ENCODE results near the gene HUWE1. TPM values are rescaled to one million over a fixed set of nuclear protein-coding genes. Genes with fewer than 3 reads are reported as not detected.

Gene HUWE1
- total RNA-seq, 3 donors from 2014 or later = 99.7 to 122 (median 108) TPM

DNA sequence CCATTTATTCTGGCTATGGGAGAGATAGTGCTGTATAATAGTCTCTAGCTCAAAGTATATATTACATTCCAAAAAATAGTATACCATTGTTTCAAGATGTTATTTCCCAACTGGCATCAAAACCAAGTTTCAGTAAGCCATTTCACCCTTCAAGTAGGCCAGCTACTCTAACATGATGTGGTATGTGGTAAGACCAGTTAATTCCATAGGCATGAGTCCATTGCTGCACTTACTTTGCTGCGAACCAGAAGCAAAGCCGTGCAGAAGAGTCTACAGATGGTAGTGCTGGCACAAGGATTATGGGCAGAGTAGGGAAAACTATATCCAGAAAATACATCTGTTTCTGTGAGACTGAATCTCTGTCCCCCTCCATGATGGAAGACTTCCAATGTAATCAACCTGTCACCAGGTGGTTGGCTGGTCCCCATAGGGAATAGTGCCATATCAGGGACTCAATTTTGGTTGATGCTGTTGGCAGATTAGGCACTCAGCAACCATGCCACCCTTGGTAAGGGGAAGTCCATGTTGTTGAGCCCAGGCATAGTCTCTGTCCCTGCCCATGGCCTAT, 202.6 kb downstream of the HUWE1 start:
- intact Hi-C loops (cut with DNase I; ENCODE audit: low total_unique reads) = no loop called here
- TF ChIP-seq POLR2AphosphoS5 (IDR thresholded peaks at IDR 0.05) = no peak
- TF ChIP-seq, protein P1, sequence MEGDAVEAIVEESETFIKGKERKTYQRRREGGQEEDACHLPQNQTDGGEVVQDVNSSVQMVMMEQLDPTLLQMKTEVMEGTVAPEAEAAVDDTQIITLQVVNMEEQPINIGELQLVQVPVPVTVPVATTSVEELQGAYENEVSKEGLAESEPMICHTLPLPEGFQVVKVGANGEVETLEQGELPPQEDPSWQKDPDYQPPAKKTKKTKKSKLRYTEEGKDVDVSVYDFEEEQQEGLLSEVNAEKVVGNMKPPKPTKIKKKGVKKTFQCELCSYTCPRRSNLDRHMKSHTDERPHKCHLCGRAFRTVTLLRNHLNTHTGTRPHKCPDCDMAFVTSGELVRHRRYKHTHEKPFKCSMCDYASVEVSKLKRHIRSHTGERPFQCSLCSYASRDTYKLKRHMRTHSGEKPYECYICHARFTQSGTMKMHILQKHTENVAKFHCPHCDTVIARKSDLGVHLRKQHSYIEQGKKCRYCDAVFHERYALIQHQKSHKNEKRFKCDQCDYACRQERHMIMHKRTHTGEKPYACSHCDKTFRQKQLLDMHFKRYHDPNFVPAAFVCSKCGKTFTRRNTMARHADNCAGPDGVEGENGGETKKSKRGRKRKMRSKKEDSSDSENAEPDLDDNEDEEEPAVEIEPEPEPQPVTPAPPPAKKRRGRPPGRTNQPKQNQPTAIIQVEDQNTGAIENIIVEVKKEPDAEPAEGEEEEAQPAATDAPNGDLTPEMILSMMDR (IDR thresholded peaks at IDR 0.05) = no peak
- no peak for TF ChIP-seq POLR2A (IDR thresholded peaks at IDR 0.05)
- Histone ChIP-seq H3K9me3 (no peaks in the 10 kb centered on the region), H3K27me3 (peaks cover 0 to 53% of the 10 kb centered on the region in 2 donors), H3K4me3 (no peak overlapping the region), H3K36me3 (no peaks in the 10 kb centered on the region), H3K27ac (no peak overlapping the region), H3K4me1 (no peaks in the 10 kb centered on the region)
- no peak for DNase-seq (ENCODE audit: low spot score in 2 of 2)

GRCh38 chrX:53483416-53483815, 203.1 kb downstream of the HUWE1 start:
- H3K36me3 ChIP-seq = no peaks in the 10 kb centered on the region
- peaks cover 0 to 53% of the 10 kb centered on the region in 2 donors for H3K27me3 ChIP-seq
- TF ChIP-seq, protein P1 (IDR thresholded peaks at IDR 0.05) = no peak
- TF ChIP-seq POLR2AphosphoS5 (IDR thresholded peaks at IDR 0.05) (no peak), POLR2A (IDR thresholded peaks at IDR 0.05) (no peak)
- H3K4me3 ChIP-seq = no peak overlapping the region
- H3K27ac ChIP-seq = no peak overlapping the region
- H3K4me1 ChIP-seq = no peaks in the 10 kb centered on the region
- DNase-seq (ENCODE audit: low spot score in 2 of 2) = no peak
- intact Hi-C loops (cut with DNase I; ENCODE audit: low total_unique reads) = no loop called here
- no peaks in the 10 kb centered on the region for H3K9me3 ChIP-seq
